DMS 273 treated with DMSO at 0.1 percent for 48 hours (cell line): Measurements from ENCODE around the gene FAM114A2.
"Not testable (repeated sequence)": the region's sequence is repeated elsewhere in the genome, so short reads cannot be mapped to it uniquely, and the experiment has no call there.

ENCODE experiments used
- DNase-seq: peaks from one replicate; lab custom pipeline; 2025; lab: John Stamatoyannopoulos, UW

FAM114A2 gene

GRCh38 chr5:154047324-154047723, 8.6 kb upstream of the FAM114A2 start:
- no peak for DNase-seq

- no peak for DNase-seq
These were observed 7.8 kb upstream of the FAM114A2 start for GRCh38 chr5:154046486-154046885.

DNA sequence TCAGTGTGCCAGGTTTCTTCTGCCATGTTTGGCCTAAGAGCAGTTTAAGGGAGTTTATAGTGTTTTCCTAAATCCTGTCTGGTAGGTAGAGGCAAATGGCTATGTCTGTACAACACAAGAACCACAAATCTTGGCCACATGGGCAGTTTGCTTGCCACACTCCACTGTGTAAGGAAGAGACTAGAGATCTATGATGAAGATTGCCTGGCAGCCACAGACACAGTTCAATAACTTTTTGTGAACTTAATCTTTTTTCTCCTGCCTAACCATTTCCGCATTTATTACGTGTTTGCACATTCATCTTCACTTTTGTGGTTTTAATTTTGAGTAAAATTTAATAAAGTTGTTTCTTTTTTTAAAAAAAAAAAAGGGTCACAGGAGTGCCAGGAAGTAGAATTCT, 5.9 kb upstream of the FAM114A2 start:
- DNase-seq = no peak

- DNase-seq = no peak
These were observed 5.4 kb upstream of the FAM114A2 start for GRCh38 chr5:154044099-154044498.

- DNase-seq = no peak
These were observed 4.1 kb upstream of the FAM114A2 start for GRCh38 chr5:154042766-154043165.

DNA sequence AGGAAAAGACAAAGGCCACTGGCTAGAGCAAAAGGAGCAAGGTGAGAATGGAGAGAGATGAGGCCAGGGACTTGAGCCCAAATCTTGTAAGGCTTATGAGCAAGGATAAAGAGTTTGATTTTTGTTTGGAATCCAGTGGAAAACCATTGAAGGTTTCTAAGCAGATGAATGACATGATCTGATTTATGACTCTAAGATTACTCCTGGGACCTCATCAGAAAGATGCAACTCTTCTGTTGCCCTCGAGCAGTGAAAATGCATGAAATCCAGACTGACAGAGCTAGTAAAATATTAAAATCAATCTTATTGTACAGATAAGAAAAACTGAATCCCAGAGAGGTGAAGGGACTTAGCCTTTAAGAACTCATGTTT, 734 bp upstream of the FAM114A2 start:
- DNase-seq = no peak

- peak; percentile 47 for DNase-seq
These were observed 426 bp downstream of the FAM114A2 start for GRCh38 chr5:154038261-154038706.

DNA sequence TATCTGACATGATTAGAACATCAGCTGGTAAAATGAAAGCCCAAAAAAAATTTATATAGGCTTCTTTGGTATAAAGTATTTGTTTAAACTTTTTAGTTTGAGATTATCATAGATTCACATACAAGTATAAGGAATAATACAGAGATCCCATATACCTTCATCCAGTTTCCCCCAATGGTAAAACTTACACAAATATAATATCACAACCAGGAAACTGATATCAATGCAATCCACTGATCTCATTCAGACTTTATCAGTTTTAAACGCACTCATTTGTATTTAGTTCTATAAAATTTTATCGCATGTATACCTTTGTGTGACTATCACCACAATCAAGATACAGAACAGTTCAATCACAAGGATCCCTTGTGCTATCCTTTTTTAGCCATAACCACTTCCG, 3.8 kb downstream of the FAM114A2 start:
- no peak for DNase-seq

GRCh38 chr5:154031937-154032489, 6.7 kb downstream of the FAM114A2 start:
- no peak for DNase-seq

DNA sequence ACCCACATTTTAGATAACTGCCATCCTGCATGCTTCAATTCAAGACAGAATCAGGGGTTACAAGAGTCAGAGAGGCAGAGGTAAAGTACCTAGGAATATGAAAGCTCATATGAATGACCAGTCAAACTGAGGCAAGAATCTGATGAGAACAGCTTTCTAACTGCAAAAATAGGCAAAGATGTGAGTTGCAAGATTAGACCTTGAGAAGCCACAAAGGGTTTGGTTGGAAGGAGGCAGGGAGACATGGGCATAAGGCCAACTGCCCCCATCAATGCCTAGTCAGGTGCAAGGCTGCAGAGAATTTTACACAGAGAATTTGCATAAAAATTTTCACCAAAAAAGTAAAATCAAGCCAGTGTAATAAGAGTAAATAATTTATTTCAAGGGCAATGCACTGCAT, 12.8 kb downstream of the FAM114A2 start:
- DNase-seq = no peak

- not testable (repeated sequence) for DNase-seq
These were observed 19.8 kb downstream of the FAM114A2 start for GRCh38 chr5:154018919-154019318.

DNA sequence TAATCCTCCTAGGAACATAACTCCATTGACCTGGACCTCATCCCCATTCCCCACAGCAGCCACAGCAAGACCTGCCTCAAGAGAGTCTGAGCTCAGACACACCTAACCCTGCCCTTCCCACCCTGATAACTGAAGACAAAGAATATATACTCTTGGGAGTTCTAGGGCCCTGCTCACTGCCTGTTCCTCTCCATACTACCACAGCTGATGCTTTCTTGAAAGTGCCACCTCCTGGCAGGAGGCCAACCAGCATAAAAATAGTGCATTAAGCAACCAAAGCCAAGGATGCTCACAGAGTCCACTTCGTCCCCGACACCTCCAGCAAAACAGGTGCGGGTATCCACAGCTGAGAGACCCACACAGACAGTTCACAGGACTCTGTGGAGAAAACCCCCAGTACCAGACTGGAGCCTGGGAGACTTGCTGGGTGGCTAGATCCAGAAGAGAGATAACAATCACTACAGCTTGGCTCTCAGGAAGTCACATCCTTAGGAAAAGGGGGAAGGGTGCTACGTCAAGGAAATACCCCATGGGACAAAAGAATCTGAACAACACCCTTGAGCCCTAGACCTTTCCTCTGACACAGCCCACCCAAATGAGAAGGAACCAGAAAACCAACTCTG, 23.5 kb downstream of the FAM114A2 start:
- DNase-seq = no peak

DNA sequence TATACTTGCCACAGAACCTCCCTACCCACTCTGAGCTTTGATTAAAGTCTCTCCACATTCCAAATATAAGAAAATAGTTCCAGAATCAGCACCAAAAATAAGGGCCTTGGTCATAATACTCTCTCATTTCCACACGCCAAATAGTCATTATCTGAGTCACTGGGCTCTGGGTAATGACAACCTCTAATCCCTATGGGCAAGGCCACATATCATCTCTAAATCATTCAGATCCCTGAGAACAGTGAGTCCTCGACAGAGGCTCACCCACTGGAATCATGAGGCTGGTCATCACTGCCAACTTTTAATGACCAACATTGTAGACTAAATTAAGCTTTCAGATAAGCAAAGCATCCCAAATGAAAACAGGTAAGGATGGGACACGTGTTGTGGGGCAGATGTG, 28.1 kb downstream of the FAM114A2 start:
- no peak for DNase-seq

DNA sequence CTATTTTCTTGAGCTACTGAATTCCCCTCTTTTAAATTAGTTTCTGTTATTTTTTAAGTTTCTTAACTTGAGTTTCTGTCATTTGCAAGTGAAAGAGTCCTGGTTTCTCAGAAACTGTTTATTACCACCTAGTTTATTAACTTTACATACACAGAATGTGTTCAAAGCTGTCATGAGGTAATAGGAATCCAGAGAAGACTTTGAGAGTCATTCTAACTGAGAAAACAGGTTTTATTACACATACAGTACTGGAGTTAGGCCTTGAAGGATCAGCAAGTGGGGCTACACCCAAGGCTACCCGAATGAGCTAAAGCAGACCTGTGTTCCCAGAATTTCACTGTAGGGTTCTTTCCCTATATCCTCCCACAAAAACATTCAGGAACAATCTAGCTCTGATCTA, 33.1 kb downstream of the FAM114A2 start:
- DNase-seq = no peak

DNA sequence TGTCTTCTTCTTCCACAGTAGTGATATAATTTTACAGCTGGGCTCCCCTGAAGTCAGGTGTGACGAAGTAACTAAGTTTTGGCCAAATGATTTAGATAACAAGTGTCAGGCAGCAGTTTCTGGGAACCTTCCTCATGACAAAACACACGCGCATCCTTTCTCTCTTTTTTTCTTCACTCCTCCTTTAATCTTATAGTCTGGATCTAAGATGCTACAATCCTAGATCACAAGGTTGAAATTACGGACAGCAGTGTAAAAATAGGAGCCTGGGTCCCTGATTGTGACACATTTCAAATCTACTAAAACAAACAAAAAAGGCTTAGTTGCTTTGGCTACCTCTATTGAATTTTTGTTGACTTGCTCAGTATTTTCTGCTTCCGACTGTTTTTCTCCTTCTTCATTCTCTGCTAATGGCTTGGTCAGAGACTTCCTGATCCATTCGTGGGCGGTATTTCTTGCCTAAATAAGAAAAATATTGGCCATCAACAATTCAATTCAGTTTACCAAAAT, 36.1 kb downstream of the FAM114A2 start:
- no peak for DNase-seq

DNA sequence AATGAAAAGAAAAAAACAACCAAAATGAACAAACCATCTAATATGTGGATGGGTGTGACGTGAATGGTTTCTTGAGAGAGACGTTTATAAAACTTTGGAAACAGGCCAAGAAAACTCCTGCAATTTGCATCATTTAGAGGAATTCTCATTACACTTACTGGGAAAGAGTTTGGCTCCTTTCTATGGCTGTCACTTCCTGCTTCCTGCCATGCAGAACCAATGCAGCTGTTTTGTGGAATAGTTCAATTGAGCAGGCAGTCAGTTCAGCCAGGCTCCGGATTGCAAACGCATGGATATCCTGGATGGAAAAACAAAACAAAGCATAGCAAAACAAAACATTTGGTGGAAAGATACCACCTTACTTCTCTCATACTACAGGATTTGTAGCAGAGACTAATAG, 36.6 kb downstream of the FAM114A2 start:
- no peak for DNase-seq

DNA sequence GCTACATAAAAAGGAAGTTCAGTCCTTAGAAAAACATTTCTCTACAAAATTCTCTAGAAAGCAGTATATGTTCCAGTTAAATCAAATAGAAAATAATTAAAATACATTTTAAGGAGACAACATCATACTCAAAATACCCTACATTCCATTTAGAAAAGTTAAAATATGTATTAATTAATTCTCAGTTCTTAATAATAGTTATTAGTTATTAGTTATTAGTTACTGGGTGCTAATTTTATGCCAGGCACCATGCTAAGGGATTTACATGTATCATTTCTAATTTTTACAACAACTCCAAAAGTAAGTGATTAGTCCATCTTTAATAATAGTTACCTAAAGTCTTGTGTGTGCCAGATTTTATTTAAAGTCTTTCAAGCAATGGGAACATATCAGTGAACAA, 38.0 kb downstream of the FAM114A2 start:
- DNase-seq = no peak

DNA sequence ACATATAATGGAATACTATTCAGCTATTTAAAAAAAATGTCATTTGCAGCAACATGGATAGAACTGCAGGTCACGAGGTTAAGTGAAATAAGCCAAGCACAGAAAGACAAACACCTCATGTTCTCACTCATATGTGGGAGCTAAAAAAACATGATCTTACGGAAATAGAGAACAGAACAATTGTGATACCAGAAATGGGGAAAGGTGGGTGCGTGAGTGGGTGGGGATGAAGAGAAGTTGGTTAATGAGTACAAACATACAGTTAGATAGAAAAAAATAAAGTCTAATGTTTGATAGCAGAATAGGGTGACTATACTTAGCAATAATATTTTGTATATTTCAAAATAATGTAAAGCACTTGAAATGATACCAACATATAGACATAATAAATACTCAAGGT, 38.7 kb downstream of the FAM114A2 start:
- no peak for DNase-seq

DNA sequence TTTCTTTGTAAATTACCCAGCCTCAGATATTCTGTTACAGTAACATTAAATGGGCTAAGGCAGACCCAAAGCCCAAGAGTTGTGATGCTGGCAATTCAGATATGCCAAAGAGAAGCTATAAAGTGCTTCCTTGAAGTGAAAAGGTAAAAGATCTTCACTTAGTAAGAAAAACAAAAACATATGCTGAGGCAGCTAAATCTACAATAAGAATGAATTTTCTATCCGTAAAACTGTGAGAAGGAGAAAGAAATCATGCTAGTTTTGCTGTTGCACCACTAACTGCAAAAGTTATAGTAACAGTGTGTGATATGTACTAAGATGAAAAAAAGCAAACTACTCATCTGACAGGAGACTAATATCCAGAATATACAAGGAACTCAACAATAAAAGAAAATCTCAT, 39.9 kb downstream of the FAM114A2 start:
- DNase-seq = no peak

DNA sequence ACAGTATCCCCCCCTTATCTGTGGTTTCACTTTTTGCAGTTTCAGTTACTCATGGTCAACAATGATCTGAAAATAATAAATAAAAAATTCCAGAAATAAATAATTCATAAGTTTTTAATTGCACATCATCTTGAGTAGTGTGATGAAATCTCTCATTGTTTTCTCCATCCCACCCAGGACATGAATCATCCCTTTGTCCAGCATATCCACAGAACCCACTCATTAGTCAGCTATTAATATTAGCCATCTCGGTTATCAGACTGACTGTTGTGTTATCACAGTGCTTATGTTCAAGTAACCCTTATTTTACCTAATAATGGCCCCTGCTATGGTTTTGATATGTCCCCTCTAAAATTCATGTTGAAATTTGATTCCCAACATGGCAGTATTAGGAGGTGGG, 40.7 kb downstream of the FAM114A2 start:
- DNase-seq = no peak

GRCh38 chr5:153991168-153991567, 47.5 kb downstream of the FAM114A2 start:
- no peak for DNase-seq

- no peak for DNase-seq
These were observed 50.2 kb downstream of the FAM114A2 start for GRCh38 chr5:153988510-153988909.

DNA sequence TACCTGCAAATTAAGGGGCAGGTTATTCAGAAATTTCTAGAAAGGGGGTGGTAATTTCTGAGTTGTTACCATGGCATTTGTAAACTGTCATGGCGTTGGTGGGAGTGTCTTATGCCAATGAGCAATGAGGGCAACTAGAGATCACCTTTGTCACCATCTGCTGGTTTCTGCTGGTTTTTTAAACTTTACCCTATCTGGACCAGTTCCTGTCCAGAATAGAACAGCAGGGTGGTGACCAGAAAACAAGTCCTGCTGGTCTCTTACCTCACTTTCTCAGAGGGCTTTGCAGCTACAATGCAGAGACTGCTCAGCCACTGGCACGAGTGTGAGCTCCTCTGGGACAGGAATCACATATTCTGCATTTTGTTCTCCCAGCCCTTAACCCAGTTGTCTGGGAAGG, 51.4 kb downstream of the FAM114A2 start:
- DNase-seq = no peak

DNA sequence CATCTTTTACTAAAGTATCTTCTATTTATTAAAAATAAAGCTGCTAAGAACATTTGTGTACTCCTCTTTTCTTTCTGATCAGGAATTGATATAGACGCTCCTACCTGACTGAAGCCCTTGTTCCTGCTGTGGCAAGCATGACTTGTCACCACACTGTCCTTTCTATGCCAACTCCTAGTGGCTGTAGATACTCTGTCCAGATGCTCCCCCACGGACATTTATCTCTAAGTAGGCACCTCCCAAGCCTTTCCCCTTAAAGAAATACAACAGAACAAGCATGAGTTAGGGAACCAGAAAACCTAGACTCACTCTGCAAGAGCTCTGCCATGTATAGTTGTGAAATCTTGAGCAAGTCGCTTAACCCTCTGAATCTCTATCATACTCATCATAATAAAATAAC, 53.2 kb downstream of the FAM114A2 start:
- no peak for DNase-seq
